ENCODE results near the gene PTAR1.

Gene PTAR1

GRCh38 chr9:69671879-69672595, 87.8 kb downstream of the PTAR1 start, which contains the start of gene APBA1:
Gene APBA1, minus strand, starts transcription at chr9:69672371.
- Histone ChIP-seq H3K9me3 (ENCODE audit: control insufficient read depth, low read depth, low read length) (no peaks in the 10 kb centered on the region), H3K4me1 (ENCODE audit: control insufficient read depth, low read depth, low read length) (peaks cover 13% of the 10 kb centered on the region), H3K27ac (ENCODE audit: low read length) (no peak within 1 kb of the TSS), H3K4me3 (ENCODE audit: low read length) (peak within 1 kb of the TSS; percentile 73), H3K36me3 (ENCODE audit: control insufficient read depth, low read depth, low read length) (no peaks in the 10 kb centered on the region), H3K9ac (ENCODE audit: low read length) (no peak within 1 kb of the TSS), H3K27me3 (ENCODE audit: control insufficient read depth, insufficient read depth, low read length) (peaks cover 21% of the 10 kb centered on the region)

- Histone ChIP-seq H3K4me1 (ENCODE audit: control insufficient read depth, low read depth, low read length) (peaks cover 16% of the 10 kb centered on the region), H3K9me3 (ENCODE audit: control insufficient read depth, low read depth, low read length) (no peaks in the 10 kb centered on the region), H3K27me3 (ENCODE audit: control insufficient read depth, insufficient read depth, low read length) (peaks cover 21% of the 10 kb centered on the region), H3K9ac (ENCODE audit: low read length) (no peak overlapping the region), H3K4me3 (ENCODE audit: low read length) (peak overlapping the region; percentile 60), H3K27ac (ENCODE audit: low read length) (no peak overlapping the region), H3K36me3 (ENCODE audit: control insufficient read depth, low read depth, low read length) (no peaks in the 10 kb centered on the region)
These were observed 88.4 kb downstream of the PTAR1 start for GRCh38 chr9:69671311-69671878.

- Histone ChIP-seq H3K9ac (ENCODE audit: low read length) (no peak overlapping the region), H3K9me3 (ENCODE audit: control insufficient read depth, low read depth, low read length) (no peaks in the 10 kb centered on the region), H3K27me3 (ENCODE audit: control insufficient read depth, insufficient read depth, low read length) (peaks cover 21% of the 10 kb centered on the region), H3K4me1 (ENCODE audit: control insufficient read depth, low read depth, low read length) (peaks cover 18% of the 10 kb centered on the region), H3K27ac (ENCODE audit: low read length) (no peak overlapping the region), H3K36me3 (ENCODE audit: control insufficient read depth, low read depth, low read length) (no peaks in the 10 kb centered on the region), H3K4me3 (ENCODE audit: low read length) (no peak overlapping the region)
These were observed 92.5 kb downstream of the PTAR1 start for GRCh38 chr9:69667306-69667705.

- Histone ChIP-seq H3K36me3 (ENCODE audit: control insufficient read depth, low read depth, low read length) (no peaks in the 10 kb centered on the region), H3K27me3 (ENCODE audit: control insufficient read depth, insufficient read depth, low read length) (no peaks in the 10 kb centered on the region), H3K4me3 (ENCODE audit: low read length) (no peak overlapping the region), H3K9me3 (ENCODE audit: control insufficient read depth, low read depth, low read length) (no peaks in the 10 kb centered on the region), H3K27ac (ENCODE audit: low read length) (no peak overlapping the region), H3K9ac (ENCODE audit: low read length) (no peak overlapping the region), H3K4me1 (ENCODE audit: control insufficient read depth, low read depth, low read length) (peaks cover 6% of the 10 kb centered on the region)
These were observed 99.5 kb downstream of the PTAR1 start for GRCh38 chr9:69660304-69660703.

Data from iPS-18a (cell line).